Sciatic nerve (tissue), 2 donors: Measurements from ENCODE around the gene TNNI3K. TPM values are rescaled to one million over a fixed set of nuclear protein-coding genes. Genes with fewer than 3 reads are reported as not detected.

Source experiments
- ATAC-seq: fragments of 200-7000 bp; cut with Tn5 transposase; one replicate; pipeline ENCODE4 v1.9.1; 2020; ENCODE audit warnings: mild to moderate bottlenecking, moderate library complexity
- DNase-seq: peaks from one replicate; pipeline ENCODE4 v3.0.0-alpha.2; 2020; ENCODE audit warnings: low spot score
- intact Hi-C: fragments of 100-400 bp; cut with DNase I; formaldehyde crosslinking; loops from one replicate; pipeline ENCODE4 v1.14.2; 2022
- total RNA-seq: library from RNA; stranded (reverse); fragmentation: NEBNext Ultra II Directional; extraction: Animal tissue kit (Norgen Biotek cat#: 25700); gene quantifications from one replicate; pipeline ENCODE4 v1.2.1, GENCODE V29; 2021
- donor health status: DM: no; HTN: no; CAD: no.
- donor health status: DM: no; HTN: no; CAD: no.

Gene TNNI3K
- total RNA-seq, 1 donor from 2014 or later, result 9.6 TPM

DNA sequence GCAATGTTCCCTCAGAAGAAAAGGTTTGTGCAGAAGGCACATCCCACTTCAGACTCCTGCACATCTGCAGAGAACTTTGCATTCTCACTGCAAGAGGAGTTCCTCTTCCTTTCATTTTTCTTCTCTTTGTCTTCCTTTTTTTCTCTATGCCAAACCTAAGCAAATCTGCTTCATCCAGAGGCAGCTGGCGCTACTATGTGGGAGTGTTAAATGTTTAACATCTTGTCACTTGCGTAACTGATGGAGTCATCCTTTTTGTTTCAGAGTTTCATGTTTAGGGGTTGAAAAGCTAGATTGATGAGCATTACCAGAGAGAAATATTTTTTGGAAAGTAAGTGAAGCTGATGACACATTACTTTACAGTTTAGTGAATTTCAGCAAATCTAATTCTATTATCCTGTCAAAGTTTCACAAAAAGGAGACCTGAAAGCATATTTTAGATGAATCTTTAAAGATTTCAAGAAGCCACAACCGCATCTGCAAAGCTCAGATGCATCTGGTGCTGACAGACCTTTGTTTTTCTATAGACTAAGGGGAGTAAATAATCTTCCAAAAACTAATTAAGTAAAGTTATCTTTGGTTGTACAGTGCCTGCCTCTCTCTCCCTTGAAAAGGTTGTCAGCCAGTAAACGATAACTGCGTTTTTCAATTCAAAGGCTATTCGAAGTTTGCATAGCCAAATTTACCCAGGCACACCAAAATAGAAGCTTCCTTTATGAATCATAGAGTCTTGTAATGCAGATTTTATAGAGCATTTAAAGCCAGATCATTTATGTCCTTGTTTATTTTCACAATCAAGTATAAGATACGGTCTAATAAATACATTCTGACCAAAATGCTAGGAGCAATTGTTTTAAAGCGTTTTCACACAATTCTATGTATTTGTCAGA is 278.5 kb downstream of the TNNI3K start:
- no peak for ATAC-seq
- intact Hi-C loops, result no loop called here
- no peak for DNase-seq

DNA sequence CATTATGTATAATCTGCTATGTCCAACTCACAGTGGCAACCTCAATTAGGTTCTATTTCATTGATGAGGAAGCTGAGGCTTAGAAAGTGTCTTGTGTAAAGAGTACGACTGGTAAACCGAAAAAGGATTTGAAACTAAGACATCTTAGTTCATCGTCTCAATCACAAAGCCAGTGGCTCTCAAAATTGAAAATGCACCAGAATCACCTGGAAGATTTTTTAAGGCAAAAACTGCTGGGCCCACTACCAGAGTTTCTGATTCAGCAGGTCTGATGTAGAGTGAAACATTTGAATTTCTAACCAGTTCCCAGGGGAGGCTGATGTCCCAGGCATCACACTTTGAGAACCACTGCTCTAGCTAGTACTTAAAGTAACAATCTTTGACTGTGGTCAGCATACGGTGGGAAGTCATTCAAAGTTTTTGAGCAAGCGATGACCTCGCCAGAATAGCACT is 282.4 kb downstream of the TNNI3K start:
- ATAC-seq (no peak), DNase-seq (no peak)
- intact Hi-C loops, result no loop called here

- DNase-seq (no peak), ATAC-seq (no peak)
- intact Hi-C loops, result no loop called here
Measured at GRCh38 chr1:74522148-74522547, 287.0 kb downstream of the TNNI3K start.

DNA sequence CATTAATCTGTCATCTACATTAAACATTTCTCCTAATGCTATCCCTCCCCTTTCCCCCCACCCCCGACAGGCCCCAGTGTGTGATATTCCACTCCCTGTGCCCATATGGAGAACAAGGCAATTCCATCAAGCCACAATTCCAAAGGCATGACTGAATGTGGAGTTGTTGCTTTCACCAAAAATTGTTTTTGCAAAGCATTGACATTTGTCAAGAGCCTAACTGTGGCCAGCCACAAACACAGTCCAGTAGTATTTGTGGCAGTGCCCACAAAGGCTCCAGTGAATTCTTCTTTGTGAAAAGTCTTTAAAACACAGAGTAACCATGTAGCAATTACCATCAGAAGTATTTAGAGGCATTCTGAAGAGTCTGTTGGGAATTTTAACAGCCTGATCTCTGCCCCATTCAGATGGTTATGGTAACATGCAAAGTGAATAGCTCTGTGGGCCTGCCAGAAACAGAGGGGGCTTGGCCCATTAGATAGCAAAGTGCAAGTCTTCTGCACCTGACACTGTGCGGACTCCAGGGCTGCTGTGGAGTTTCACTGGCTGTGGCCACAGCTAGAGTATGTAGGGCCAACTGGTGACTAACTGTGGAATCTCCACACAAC is 288.8 kb downstream of the TNNI3K start:
- DNase-seq, result no peak
- intact Hi-C loops, result no loop called here
- ATAC-seq, result no peak

DNA sequence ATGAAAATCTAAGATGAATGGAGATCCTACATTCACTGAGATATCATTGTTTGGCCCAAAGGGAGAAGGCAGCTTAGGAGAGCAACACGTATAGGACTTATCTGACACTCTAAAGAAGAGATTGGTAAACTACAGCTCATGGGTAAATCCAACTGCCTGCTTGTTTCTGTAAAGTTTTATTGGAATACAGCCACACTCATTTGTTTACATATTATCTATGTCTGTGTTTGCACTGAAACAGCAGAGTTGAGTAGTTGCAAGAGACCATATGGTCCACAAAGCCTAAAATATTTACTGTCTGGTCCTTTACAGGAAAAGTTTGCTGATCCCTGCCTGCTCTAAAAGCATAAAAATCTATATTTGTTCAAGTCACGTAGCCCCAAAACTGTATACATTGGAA is 291.5 kb downstream of the TNNI3K start:
- no peak for ATAC-seq
- intact Hi-C loops, result no loop called here
- no peak for DNase-seq

- ATAC-seq, result no peak
- intact Hi-C loops, result no loop called here
Measured at GRCh38 chr1:74528123-74528522, 292.9 kb downstream of the TNNI3K start.

DNA sequence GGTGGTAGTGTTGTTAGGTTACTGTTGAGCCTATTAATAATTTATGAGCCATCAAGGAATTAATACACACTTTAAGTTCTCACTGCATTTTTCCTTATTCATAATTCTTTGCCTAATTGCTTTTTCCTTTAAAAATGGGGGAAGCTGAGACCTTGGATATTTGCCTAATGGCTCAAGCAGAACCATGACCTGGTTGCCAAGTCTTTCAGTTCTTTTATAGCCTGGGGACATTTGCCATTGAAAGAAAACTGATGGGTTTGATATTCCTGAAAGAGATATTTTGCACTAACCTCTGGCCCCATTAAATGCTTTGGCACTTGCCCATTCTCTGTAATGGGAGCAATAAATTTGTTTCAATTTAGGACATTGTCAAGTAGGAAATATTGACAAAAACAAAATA is 295.7 kb downstream of the TNNI3K start:
- intact Hi-C loops, result no loop called here
- ATAC-seq (no peak), DNase-seq (no peak)

More at GRCh38 chr1:74528123-74528522, 292.9 kb downstream of the TNNI3K start:
- no peak for DNase-seq

GRCh38 chr1:74531796-74532195 is 296.6 kb downstream of the TNNI3K start:
- DNase-seq (no peak), ATAC-seq (no peak)
- intact Hi-C loops, result no loop called here

DNA sequence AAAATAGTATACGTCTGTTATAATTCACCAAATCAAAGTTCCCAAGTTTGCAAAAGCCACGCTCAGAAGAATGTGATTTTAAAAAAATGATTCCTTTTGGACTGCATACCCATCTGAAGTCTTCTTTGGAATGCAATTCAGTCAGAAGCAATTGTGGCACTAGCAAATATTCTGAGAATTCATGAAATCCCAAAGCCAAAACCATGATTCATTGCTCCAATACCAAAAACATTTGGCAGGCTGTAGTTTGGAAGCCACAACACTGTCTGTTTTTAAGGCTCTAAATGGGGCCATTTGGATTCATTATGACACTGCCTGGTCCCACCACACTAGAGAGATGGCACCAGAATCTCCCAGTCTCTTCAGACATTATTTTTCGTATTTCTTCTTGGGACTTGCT is 299.1 kb downstream of the TNNI3K start:
- DNase-seq (no peak), ATAC-seq (peak; percentile 38)
- intact Hi-C loops, result no loop called here

DNA sequence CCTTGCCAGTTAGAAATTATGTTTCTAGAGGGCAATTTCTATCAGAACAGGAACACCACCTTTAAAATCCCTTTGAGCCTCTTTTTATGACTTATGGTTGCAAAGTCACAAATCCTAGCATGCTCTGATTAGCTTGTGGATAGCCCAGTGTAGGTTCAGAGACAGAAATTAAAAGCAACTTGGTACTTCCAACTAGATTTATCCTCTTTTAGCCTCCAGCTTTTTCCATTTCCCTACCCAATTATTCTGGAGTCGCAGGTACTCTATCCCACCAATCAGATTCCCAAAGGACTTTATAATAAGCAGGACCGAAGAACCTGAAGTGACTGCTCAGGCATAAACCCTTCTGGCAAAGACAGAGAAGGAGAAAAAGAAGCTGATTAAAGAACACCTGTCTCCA is 310.6 kb downstream of the TNNI3K start:
- intact Hi-C loops, result no loop called here
- no peak for ATAC-seq
- no peak for DNase-seq

DNA sequence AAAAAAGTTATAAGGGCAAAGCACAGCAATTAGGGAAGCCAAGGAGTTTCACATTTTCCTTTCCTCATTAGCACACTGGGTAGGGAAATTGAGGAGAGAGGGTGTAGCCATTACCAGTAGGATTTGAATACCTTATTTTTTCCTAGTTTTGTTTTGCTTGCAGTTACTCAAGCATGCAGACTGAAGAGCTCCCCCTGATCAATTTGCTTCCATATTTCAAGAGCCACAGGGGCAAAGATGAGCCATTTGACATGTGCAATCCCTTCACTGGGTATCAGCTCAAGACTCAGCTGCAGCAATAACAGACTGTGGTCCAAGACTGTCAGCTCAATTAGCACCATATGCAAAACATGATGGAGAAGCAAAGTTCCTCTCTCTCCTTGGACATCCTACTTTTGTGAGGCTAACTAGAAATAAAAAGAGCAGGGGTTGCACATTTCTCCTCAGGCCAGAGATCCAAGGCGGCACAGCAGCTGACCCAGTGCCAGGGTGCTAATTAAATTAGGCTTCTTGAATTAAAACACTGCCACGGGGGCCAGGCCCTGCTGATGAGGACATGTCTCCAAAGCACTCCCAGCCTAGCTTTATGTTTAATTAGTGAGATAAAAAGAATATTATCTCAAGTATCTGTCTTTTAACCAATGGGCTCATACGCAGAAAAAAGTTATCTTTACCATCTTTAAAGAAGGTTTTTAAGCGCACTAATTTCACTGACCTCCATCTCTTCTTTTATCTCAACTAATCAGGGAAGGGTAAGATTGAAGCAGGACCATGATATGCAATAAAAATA is 314.0 kb downstream of the TNNI3K start:
- no peak for DNase-seq
- intact Hi-C loops, result no loop called here
- ATAC-seq, result no peak

DNA sequence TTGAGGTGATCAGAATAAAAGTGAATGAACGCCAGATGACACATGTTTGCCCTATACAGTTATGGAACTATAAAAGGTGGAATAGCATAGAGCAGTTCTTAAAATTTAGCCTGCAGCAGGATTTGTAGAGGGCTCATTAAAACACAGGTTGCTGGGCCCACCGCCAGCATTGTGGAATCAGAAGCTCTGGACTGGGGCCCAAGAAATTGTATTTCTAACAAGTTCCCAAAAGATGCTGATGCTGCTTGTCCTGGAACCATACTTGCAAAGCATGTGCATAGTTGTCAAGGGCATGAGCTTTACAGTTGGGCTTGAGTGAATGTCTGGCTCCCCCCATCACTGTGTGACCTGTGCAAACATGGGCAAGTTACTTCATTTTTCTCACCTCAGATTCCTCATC is 314.7 kb downstream of the TNNI3K start:
- no peak for DNase-seq
- intact Hi-C loops, result no loop called here
- ATAC-seq, result no peak

- DNase-seq, result no peak
- intact Hi-C loops, result no loop called here
- ATAC-seq, result no peak
Measured at GRCh38 chr1:74570797-74571492, 335.8 kb downstream of the TNNI3K start.

DNA sequence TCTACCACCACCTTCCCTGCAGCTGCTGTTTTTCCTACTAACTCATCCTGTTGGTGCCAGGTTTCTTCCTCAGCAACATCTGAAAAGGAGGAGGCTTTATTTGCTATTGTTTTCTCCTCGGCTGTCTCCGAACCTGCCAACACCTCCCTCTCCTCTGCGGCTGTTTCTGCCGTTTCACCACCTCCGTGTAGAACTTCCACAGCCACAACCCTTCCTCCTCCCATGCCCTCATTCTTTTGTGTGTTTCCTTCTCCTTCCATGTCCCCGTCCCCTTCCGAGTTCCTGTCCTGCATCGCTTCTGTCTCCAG is 336.3 kb downstream of the TNNI3K start:
- intact Hi-C loops, result no loop called here

GRCh38 chr1:74571891-74572290 is 336.7 kb downstream of the TNNI3K start:
- ATAC-seq (no peak), DNase-seq (no peak)
- intact Hi-C loops, result no loop called here

More for the DNA sequence above, 336.3 kb downstream of the TNNI3K start:
- no peak for ATAC-seq
- DNase-seq, result no peak

DNA sequence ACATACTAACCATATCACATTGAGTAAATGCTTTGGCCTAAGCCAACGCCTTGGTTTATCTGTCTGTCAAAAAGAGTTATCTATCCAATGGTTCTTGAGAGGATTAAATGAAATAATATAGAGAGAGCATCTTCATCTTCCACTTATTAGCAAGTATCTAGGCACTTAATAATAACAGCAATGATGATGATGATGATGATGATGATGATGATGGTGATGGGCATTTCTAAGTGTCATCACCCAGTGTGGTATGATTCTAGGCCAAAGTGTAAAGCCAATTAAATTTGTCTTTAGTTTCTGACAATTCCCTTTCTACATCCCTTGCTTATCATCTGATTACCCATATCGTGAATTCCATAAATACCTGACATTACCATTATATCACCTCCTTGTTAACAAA is 342.9 kb downstream of the TNNI3K start:
- intact Hi-C loops, result no loop called here
- ATAC-seq (no peak), DNase-seq (no peak)

- ATAC-seq (no peak), DNase-seq (no peak)
- intact Hi-C loops, result no loop called here
Measured at GRCh38 chr1:74579425-74579824, 344.2 kb downstream of the TNNI3K start.

- DNase-seq, result no peak
- no peak for ATAC-seq
- intact Hi-C loops, result no loop called here
Measured at GRCh38 chr1:74583397-74583796, 348.2 kb downstream of the TNNI3K start.

- ATAC-seq (peak; percentile 62), DNase-seq (no peak)
- intact Hi-C loops, result no loop called here
Measured at GRCh38 chr1:74584185-74584584, 349.0 kb downstream of the TNNI3K start.
